SH-SY5Y (cell line): ENCODE data around the gene TMEM30A.

Source experiments
- GATA2 ChIP-seq: IDR thresholded peaks from 2 replicates; pipeline ENCODE4 v1.6.1; 2011; ENCODE audit warnings: mild to moderate bottlenecking, low read depth, low read length
- GATA3 ChIP-seq: IDR thresholded peaks from 2 replicates; pipeline ENCODE4 v1.6.1; 2011; ENCODE audit warnings: low read depth, mild to moderate bottlenecking, low read length, moderate library complexity

TMEM30A gene

GRCh38 chr6:75281653-75282052 is 2.9 kb downstream of the TMEM30A start:
- no peak for TF ChIP-seq GATA2
- no peak for TF ChIP-seq GATA3

- no peak for TF ChIP-seq GATA2
- TF ChIP-seq GATA3, result no peak
These were observed 4.3 kb downstream of the TMEM30A start for GRCh38 chr6:75280131-75280855.

- peak; percentile 84 for TF ChIP-seq GATA3
- TF ChIP-seq GATA2, result peak; percentile 71
These were observed 5.2 kb downstream of the TMEM30A start for GRCh38 chr6:75279418-75279817.

- no peak for TF ChIP-seq GATA2
These were observed 6.0 kb downstream of the TMEM30A start for GRCh38 chr6:75278474-75279077.

- no peak for TF ChIP-seq GATA3
- TF ChIP-seq GATA2, result no peak
These were observed 9.5 kb downstream of the TMEM30A start for GRCh38 chr6:75275067-75275466.

- TF ChIP-seq GATA3 (no peak), GATA2 (no peak)
These were observed 11.6 kb downstream of the TMEM30A start for GRCh38 chr6:75273009-75273408.

- TF ChIP-seq GATA2, result no peak
- no peak for TF ChIP-seq GATA3
These were observed 12.3 kb downstream of the TMEM30A start for GRCh38 chr6:75272145-75272840.

GRCh38 chr6:75268988-75269354 is 15.6 kb downstream of the TMEM30A start:
- no peak for TF ChIP-seq GATA2
- TF ChIP-seq GATA3, result no peak

- TF ChIP-seq GATA3 (no peak), GATA2 (no peak)
These were observed 16.2 kb downstream of the TMEM30A start for GRCh38 chr6:75268121-75268987.

GRCh38 chr6:75267461-75267860 is 17.1 kb downstream of the TMEM30A start:
- TF ChIP-seq GATA3, result no peak
- no peak for TF ChIP-seq GATA2

- TF ChIP-seq GATA3, result no peak
- TF ChIP-seq GATA2, result no peak
These were observed 17.8 kb downstream of the TMEM30A start for GRCh38 chr6:75266716-75267291.

- TF ChIP-seq GATA3, result no peak
- TF ChIP-seq GATA2, result no peak
These were observed 21.2 kb downstream of the TMEM30A start for GRCh38 chr6:75263401-75263750.

GRCh38 chr6:75262716-75263400 is 21.7 kb downstream of the TMEM30A start:
- no peak for TF ChIP-seq GATA3
- TF ChIP-seq GATA2, result no peak

- no peak for TF ChIP-seq GATA3
- no peak for TF ChIP-seq GATA2
These were observed 23.3 kb downstream of the TMEM30A start for GRCh38 chr6:75261299-75261698.
